CD4-positive, alpha-beta T cell treated with Interleukin-15 for 1 hour (primary cell): ENCODE results near the gene ABCF3.
A peak's percentile ranks its signal among the peaks of the same experiment; 100 is the strongest.

Experiments
- DNase-seq: peaks from one replicate; pipeline ENCODE4 v3.0.0-alpha.2; 2020

Gene ABCF3

GRCh38 chr3:184168363-184169120 lies 17.5 kb upstream of the ABCF3 start:
- DNase-seq = no peak

GRCh38 chr3:184169896-184170875 lies 15.8 kb upstream of the ABCF3 start:
- DNase-seq = no peak

- no peak for DNase-seq
Measured at GRCh38 chr3:184171562-184171961, 14.4 kb upstream of the ABCF3 start.

GRCh38 chr3:184172681-184173373 lies 13.2 kb upstream of the ABCF3 start:
- DNase-seq = no peak

- no peak for DNase-seq
Measured at GRCh38 chr3:184173374-184173722, 12.7 kb upstream of the ABCF3 start.

- DNase-seq = no peak
Measured at GRCh38 chr3:184174284-184174645, 11.7 kb upstream of the ABCF3 start.

GRCh38 chr3:184174646-184175492 lies 11.1 kb upstream of the ABCF3 start, which contains the start of gene AP2M1:
AP2M1 (plus strand) TSS chr3:184174855; CDS start chr3:184176994, 2,139 bp downstream.
- peak; percentile 99 for DNase-seq

GRCh38 chr3:184175506-184175905 lies 10.5 kb upstream of the ABCF3 start:
- no peak for DNase-seq

GRCh38 chr3:184175981-184176376 lies 10.0 kb upstream of the ABCF3 start:
- DNase-seq = no peak

- DNase-seq = no peak
Measured at GRCh38 chr3:184176377-184177330, 9.3 kb upstream of the ABCF3 start.

- DNase-seq = no peak
Measured at GRCh38 chr3:184177331-184177731, 8.7 kb upstream of the ABCF3 start.

GRCh38 chr3:184177767-184178306 lies 8.2 kb upstream of the ABCF3 start:
- DNase-seq = no peak

- DNase-seq = no peak
Measured at GRCh38 chr3:184178521-184179138, 7.4 kb upstream of the ABCF3 start.

- no peak for DNase-seq
Measured at GRCh38 chr3:184180165-184180564, 5.8 kb upstream of the ABCF3 start.

GRCh38 chr3:184181596-184181995 lies 4.4 kb upstream of the ABCF3 start:
- DNase-seq = no peak

- DNase-seq = no peak
Measured at GRCh38 chr3:184183679-184184078, 2.3 kb upstream of the ABCF3 start.

- no peak for DNase-seq
Measured at GRCh38 chr3:184184546-184185230, 1.3 kb upstream of the ABCF3 start.

GRCh38 chr3:184185461-184186183 lies 377 bp upstream of the ABCF3 start:
- DNase-seq = peak; percentile 100

- no peak for DNase-seq
Measured at GRCh38 chr3:184186902-184187207, 856 bp downstream of the ABCF3 start.
